Activated CD4-positive, alpha-beta T cell treated with anti-CD3 and anti-CD28 coated beads, Interleukin-2, amount 50 U/mL, for 48 hours (primary cell): ENCODE results near the gene ALDH3B2.
A peak's percentile ranks its signal among the peaks of the same experiment; 100 is the strongest.
"Not testable (repeated sequence)": the region's sequence is repeated elsewhere in the genome, so short reads cannot be mapped to it uniquely, and the experiment has no call there.

Source experiments
- DNase-seq, 2 experiments: peaks; one replicate each; pipeline ENCODE4 v3.0.0-alpha.2; 2020

The ALDH3B2 gene, protein sequence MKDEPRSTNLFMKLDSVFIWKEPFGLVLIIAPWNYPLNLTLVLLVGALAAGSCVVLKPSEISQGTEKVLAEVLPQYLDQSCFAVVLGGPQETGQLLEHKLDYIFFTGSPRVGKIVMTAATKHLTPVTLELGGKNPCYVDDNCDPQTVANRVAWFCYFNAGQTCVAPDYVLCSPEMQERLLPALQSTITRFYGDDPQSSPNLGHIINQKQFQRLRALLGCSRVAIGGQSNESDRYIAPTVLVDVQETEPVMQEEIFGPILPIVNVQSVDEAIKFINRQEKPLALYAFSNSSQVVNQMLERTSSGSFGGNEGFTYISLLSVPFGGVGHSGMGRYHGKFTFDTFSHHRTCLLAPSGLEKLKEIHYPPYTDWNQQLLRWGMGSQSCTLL

DNA sequence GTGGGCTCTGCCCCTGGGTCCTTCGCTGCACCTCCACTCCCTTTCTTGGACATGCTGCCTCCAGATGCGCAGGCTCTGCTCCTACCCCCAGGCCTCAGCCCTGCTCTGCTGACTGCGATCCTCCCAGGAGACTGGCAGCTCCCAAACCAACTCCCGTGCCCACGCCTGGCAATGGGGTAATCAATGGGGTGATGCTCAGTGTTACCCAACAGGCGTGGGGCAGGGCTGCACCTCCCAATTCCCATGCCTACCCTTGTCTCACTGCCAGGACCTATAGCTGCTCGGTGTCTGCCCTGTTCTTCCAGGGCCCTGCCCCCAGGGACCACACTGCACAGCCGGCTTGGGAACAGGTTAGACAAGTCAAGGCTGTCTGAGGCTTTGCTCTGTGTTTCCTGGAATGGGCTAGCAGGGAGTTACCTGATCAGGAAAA, at the start of gene ALDH3B2:
TSS of gene ALDH3B2 (minus strand) at position 182 of the 430 bp plus-strand sequence. CDS start 7,688 bp downstream, outside the sequence.
- no peak for DNase-seq

DNA sequence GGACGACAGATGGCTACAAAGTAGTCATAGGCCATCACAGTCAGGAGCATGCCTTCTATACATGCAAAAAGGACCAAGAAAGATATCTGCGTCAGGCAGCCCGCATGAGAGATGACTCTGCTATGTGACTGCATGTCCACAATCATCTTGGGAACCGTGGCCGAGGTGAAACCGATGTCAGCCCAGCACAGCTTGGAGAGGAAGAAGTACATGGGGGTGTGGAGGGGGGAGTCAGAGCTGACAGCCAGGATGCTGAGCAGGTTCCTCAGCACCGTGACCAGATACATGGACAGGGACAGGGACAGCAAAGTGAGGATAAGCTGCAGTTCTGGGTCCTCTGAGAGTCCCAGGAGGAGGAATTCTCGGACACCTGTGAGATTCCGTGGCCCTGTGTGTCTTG, 48.6 kb upstream of the ALDH3B2 start:
- DNase-seq, result not testable (repeated sequence)

DNA sequence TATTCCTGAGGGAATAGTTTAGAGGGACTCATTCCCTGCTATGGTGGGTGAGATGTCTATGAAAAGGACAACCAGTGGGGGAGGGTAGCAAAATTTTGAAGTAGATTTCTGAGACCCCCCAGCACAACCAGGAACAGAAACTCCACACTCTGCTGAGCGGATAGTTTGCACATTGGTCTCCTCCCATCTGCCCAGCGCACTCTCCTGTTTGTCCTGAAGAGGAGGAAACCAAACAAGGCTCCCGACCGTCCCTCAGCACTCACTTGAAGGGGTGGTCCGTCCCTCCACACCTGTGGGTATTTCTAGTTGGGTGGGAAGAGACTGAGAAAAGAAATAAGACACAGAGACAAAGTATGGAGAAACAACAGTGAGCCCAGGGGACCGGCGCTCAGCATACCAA, 41.8 kb upstream of the ALDH3B2 start:
- not testable (repeated sequence) for DNase-seq

DNA sequence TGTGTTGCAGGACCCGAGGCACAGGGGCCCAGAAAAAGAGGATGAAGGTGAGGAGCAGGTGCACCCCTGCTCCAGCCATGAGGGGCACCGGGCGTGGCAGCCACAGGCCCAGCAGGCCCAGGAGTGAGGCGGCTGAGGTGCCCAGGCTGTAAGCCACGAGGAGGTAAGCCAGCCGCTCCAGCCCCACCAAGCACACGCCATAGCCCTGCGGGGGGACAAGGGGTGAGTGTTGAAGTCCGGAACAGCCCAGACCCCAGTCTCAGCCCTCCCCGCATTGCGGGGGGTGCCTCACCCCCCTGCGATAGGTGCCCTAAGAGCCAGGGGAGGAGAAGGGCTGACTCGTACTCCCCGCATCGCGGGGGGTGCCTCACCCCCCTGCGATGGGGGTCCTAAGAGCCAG, 41.4 kb upstream of the ALDH3B2 start:
- DNase-seq, result not testable (repeated sequence)

DNA sequence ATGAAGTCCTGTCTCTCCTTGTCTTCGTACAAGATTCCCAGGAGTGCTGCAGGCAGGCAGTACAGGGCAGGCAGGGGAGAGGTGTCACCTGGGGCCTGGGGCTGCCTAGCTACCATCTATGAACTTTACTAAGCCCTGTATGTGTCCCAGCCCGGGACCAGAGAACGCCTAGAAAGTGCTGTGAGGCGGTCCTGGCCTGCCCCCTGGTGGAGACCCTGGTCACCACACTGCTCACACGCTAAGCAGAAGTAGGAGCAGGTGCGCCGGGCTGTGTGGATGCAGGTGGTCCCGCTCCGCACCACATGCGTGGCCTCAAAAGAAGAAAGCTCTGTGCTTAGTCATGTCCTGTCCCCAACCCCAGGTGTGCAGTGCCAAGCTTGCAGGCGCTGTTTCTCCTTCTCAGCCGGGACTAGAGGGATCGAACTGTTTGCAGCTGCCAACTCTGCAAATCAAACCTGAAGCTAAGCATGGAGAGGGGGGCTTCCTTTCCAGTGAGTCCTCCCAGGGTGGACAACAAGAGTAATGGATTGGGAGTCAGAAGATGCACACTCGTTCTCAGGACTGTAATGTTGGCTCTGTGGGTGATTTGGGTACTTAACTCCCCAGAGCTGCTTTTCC, 39.6 kb upstream of the ALDH3B2 start:
- DNase-seq, result peak; percentile 64 to 67

DNA sequence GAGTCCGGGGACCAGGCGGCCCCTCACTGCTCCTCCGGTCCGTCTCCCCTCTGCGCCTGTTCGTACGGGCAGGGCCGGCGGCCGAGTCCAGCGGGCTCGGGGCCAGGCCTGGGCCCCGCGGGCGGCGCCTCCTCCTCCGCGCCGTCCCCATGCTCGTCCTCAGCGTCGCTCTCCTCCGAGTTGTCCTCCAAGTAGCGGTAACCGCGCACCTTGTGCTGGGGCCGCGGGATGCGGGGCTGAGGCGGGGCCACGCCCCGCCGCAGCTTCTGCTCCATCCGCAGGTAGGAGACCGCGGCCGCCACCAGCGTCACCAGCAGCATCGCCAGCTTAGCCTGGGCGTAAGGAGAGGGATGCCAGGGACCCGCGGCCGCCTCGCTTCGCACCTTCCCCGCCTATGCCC, 37.3 kb upstream of the ALDH3B2 start:
- DNase-seq, result not testable (repeated sequence)

DNA sequence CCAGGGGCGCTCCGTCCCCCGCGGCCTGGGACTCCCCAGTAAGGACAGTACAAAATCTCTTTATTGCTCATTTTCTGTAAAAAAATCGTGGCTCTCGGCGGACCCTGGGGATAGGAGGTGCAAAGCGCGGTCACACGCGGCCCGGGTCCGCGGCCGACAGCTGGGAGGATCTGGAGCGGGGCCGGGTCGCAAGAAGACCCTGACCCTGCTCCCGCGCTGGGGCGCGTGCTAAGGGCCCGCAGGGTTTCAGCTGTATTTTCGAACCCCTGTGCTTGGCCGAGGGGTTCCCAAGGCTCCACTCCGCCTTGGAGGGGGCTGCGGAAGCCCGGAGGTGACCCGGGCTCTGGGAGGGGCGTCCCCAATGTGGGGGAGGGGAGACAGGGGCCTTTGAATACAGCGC, 36.8 kb upstream of the ALDH3B2 start:
- not testable (repeated sequence) for DNase-seq

DNA sequence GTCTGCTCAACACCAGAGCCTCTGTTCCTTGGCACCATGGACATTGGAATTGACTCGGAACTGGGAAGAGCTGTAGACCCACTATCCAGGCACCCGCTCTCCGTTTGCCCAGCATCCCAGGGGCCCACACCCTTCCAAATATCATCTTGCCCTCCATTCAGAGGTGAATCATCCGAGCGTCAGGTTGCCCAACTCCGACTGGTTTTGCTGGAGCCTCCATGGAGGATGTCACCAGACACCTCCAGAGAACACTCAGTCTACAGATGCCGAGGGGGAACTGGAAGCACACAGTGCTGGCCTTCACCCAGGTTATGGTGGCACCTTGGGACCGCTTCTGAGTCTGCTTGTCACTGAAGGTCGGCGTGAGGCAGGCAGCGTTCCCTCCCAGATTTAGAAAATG, 35.4 kb upstream of the ALDH3B2 start:
- DNase-seq, result not testable (repeated sequence)

DNA sequence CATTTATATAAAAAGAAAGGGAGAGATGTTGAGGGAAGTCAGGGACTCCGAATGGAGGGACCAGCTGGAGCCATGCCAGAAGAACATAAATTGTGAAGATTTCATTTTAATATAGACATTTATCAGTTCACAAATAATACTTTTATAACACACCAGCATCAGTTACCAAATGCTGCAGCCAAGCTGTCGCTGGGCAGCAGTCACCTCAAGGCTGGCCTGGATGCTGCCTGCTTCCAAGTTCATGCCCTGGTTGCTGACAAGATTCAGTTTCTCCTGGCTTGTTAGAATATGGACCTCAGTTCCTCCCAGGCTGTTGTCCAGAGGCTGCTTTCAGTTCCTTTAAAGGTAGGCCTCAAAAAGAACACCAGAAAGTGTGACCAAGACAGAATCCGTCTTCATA, 30.8 kb upstream of the ALDH3B2 start:
- DNase-seq, result no peak

DNA sequence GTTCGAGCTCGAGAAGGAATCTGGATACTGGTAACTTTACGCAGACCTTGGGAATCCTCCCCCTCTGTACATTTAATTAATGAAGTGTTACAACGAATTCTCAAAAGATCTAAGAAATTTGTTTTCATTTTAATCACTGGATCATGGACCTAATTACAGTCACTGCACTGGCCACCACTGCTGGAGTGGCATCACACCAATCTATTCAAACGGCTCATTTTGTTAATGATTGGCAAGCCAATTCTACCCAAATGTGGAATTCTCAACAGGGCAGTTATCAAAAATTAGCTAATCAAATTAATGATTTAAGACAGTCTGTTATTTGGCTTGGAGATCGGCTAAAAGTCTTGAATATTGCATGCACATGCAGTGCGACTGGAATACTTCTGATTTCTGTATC, 30.1 kb upstream of the ALDH3B2 start:
- DNase-seq, result no peak

DNA sequence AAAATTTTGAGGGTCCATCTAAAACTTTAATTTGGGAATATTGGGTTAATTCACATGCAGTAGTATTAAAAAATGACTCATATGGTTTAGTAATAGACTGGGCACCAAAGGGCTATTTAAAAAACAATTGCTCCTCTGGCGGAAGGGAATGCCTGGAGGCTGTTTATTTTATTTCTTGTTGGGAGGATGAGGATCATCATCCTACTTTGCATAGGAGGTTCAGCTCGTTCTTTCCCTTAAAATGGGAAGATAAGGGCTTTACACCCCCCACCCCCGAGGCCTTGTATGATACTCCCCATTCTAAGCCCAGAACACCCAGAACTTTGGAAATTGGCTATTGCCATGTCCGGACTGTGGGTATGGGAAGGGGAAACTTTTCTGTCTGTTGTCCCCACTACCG, 29.3 kb upstream of the ALDH3B2 start:
- DNase-seq, result not testable (repeated sequence)

DNA sequence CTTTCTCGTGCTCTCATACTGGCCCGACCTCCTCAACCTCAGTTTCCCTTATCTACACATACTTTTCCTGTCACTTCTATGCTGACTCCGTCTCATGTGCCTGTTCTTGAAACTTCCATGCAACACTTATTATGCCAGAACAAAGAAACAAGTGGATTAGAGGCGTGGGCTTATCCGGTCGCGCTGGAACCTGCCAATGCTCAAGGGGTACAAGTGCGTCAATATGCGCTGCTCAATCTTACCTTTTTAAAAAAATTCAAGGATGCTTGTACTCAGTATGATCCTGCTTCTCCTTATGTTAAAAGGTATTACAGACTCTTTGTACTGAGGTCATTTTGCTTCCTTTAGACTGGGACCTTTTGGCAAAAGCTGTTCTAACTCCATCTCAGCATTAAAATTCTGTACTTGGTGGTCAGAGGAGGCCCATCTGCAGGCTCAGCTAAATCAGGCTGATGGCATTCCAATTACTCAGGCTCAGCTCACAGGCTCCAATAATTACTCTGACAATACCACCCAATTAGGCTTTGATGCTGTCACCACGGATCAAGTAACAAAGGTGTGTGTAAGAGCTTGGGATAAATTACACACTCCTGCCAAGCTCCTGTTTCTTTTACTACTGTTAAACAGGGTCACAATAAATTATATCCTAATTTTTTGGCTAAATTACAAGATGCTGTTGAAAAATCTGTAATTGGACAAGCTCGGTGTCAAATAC, 26.3 kb upstream of the ALDH3B2 start:
- DNase-seq, result no peak

DNA sequence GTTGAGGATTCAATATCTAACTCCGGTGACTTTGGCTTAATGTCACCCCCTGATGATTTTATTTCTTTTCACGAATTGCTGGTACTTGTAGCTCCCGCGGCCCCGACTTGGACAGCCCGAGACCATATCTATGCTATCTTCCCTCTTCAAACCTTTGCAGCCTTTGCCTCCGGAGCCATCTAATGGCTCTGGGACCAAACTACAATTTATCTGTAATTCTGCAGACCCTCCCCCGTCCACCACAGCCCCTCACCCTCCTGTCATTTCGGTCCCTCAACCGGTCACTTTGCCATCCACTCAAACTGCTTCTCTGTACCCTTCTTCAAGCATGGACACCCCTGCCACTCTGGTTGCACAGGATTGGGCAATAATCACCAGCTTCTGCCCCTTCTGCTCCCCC, 25.7 kb upstream of the ALDH3B2 start:
- no peak for DNase-seq

DNA sequence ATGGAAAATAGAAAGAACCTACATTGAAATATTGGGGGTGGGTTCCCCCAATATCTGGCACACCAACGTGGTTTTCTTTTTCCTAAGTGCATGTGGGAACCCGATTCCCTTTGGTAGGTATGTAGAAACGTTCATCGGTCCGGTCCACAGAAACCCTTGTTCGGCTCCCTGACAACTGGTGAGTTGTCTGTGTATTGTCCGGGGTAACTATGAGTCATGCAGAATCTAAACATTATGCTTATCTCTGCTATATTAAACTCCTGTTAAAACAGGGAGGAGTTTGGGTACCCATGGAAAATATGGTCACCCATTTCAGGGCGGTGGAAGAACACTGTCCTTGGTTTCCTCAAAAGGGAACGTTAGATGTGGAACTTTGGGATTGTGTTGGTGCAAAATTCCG, 25.1 kb upstream of the ALDH3B2 start:
- DNase-seq, result no peak

DNA sequence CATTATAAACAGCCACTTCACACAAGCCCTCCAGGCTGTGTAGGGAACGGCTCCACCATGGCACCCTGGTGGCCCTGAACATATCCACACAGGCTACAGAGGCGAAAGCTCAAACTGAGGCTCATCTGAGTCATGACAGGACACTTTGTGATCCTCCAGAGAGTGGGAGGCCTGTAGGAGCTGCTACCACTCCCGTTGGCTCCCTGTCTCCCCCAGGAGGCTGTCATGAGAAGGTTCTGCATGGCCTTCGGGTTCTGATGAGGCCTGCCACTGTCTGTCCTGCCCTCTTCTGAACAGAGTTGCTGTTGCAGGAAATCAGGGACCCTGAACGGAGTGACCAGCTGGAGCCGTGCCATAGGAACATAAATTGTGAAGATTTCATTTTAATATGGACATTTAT, 23.8 kb upstream of the ALDH3B2 start:
- peak; percentile 23 to 34 for DNase-seq

DNA sequence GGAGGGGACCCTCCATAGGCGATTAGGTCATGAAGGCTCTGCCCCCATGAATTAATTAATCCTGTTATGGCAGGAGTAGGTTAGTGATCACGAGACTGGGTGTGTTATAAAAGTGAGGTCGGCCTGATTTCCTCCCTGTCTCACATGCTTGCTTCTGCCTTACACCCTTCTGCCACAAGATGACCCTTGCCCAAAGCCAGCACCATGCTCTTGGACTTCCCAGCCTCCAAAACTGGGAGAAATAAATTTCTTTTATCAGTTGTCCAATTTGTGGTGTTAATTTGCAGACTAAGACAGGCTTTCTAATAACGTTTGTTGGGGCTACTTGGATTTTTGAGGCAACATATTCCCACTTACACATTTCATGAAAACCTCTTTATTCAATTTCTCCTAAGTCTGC, 23.4 kb upstream of the ALDH3B2 start:
- no peak for DNase-seq

DNA sequence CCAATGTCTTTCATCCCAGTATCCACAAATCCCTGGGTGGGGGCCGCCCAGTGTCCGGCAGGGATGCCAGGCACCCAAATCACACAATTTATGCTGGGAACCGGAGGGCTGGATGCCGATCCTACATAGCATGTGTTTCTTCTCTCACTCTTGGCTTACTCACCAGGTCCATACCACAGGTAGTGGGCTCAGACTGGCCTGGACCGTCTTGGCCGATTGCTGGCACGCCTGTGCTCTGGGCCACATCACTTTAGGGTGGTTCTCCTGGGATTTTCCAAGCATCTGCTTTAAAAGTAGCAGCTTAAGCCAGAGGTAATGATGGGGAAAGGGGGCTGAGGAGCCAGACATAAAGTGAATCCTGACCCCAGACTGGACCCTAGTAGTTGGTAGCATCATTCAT, 22.6 kb upstream of the ALDH3B2 start:
- DNase-seq, result no peak

DNA sequence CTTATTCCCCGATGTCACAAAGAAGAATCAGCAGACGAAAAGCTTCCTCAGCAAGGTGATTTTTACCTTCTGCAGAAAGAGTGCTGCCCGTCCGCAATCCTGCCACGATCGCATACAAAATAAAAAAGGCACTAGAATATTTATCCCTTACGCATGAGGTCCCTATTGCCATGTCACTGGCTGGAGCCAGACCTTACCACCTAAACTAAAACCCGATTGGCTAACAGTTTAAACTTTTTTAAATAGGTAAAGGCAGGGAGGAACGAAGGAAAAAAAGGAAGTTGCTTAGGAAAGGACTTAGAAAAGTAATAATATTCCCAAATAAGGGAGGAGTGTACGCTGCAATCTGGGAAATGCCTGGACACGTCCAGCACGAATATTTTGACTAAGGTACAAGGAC, 21.2 kb upstream of the ALDH3B2 start:
- no peak for DNase-seq

DNA sequence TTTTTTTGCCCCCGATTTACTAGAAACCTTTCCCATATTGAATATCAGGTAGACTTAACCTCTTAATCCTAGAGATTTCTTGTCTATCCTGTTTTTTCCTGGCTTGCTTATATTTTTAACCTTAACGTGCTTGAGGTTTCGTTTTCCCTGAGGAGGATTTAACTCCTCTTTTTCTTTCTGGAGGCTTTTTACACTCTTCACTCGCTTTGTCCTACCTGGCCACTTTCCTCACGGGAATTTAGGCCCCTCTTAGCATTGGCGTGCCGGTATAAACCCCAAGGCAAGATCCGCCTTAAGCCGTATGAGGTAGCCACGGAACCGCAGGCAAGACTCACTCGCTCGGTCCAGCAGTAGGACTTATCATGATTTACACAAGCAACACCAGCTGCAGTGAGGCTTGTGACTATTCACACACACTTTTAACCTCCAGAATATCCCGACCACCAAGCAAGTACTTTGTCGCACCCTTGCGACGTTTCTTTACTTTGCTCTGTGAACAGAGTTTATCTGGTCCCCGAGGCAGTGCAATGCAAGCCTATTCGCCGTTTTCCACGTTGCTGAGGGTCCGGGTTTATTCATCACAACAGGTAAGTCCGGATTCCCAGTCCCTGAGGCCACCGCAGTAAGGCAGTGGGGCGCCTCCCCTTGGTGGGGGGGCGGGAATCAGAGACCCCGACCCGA, 20.6 kb upstream of the ALDH3B2 start:
- no peak for DNase-seq

DNA sequence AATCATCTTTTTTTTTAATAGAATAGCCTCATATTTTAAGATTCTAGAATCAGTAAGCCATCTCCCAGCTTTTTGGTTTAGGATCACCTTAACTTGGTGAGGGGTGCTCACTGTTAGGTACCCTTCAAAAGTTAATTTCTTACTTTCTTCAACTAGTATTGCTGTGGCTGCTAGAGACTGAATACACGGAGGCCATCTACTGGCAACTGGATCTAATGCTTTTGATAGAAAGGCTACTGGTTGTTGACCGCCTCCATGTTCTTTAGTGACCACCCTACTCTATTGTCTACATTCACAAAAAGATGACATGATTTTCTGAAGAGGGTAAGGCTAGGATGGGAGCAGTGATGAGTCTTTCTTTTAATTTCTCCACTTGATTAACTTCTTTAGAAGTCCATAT, 16.7 kb upstream of the ALDH3B2 start:
- DNase-seq, result no peak

DNA sequence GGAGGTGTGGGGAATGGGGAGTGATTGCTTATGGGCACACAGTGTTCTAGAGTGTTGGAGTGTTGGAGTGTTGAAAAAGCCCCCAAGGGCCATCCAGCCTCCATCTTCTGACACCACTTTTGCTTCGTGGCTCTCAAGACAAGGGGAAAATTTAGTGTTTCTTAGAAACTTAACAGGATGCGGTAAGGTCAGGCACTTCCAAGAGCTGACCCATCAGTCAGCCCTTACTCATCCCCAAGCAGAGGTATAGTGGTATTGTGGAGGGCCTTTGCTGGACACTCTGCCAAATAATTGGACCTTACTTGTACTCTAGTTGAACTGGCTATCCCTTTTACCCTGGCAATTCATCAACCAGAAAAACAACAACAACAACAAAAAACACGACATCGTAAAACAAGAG, 14.8 kb upstream of the ALDH3B2 start:
- no peak for DNase-seq

DNA sequence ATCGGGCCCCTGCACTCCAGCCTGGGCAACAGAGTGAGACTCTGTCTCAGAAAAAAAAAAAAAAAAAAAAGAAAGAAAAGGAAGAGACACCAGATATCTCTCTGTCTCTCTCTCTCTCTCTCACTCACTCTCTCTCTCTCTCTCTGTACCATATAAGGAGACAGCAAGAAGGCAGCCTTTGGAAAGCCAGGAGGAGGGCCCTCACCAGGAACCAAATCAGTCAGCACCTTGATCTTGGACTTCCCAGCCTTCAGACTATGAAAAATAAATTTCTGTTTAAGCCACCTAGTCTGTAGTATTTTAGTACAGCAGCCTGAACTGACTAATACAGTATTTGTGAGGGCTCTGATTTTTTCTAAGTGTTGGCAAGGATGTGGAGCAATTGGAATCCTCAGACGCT, 13.6 kb upstream of the ALDH3B2 start:
- DNase-seq, result no peak

DNA sequence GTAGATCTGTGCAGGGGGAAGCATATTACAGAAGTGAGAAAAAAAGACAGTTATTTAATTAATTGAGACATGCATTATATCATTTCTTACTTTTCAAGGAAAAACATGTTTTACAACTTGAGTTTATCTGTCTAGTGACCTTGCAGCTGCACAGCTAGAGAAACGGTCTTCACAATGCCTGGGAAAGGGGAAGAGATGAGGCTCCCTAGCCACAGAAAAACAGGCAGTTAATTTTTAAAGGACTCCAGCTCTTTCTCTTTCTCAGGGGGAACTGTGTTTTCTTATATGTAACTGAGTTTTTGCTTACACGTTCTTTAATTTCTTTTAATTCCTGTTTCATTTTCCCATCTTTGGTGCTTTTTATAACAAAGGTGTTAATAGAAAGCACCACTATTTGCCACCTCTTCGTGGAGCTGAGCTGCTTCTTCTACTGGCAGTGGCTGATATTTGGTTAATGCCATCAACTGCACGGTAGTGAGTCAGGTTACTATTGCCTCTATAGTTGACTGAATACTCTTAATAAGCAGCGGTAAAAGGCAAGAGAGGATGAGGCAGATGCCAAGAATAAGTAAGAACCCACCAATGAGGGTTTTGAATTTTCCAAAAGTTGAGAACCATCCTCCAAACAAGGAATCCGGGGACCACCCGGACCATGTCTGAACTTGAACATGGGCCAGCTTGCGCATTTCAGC, 11.4 kb upstream of the ALDH3B2 start:
- not testable (repeated sequence) for DNase-seq
